GM10248 (cell line): ENCODE data around the gene DDR2.

ENCODE experiments used
- CTCF ChIA-PET: fragments of 300-600 bp; sonication (Branson Sonifier 250); formaldehyde crosslinking; extraction: SDS; loops from one replicate; lab custom pipeline; 2021; ENCODE audit warnings: antibody characterized with exemption; lab: Yijun Ruan, JAX
- POLR2A ChIA-PET: fragments of 350-650 bp; sonication (Branson Sonifier 250); formaldehyde crosslinking; extraction: SDS; loops from one replicate; lab custom pipeline; 2020; ENCODE audit warnings: antibody characterized with exemption; lab: Yijun Ruan, JAX
- DNase-seq: peaks from one replicate; pipeline ENCODE4 v3.0.0; 2012; ENCODE audit errors: extremely low spot score
- CTCF ChIP-seq: IDR thresholded peaks from 2 replicates; pipeline ENCODE4 v1.5.1; 2012; ENCODE audit warnings: mild to moderate bottlenecking, low read depth; ENCODE audit errors: extremely low read depth, missing control alignments, control extremely low read depth

Gene DDR2

GRCh38 chr1:162671664-162672410, 39.6 kb downstream of the DDR2 start:
- no peak for TF ChIP-seq CTCF
- ChIA-PET POLR2A (interaction anchor here (1.1 kb wide), 1 partner anchor 8 kb away, joined by 3 read pairs; no protein-coding TSS in a partner anchor), CTCF (interaction anchor here (1.4 to 3.6 kb wide), 7 partner anchors 9 to 29 kb away, joined by 3 to 12 read pairs (median 4); no protein-coding TSS in a partner anchor)
- no peak for DNase-seq

- CTCF ChIA-PET, result interaction anchor here (1.6 to 3.6 kb wide), 3 partner anchors 8 to 30 kb away, joined by 4 to 12 read pairs (median 8); no protein-coding TSS in a partner anchor
- POLR2A ChIA-PET, result no interaction called here
- TF ChIP-seq CTCF, result no peak
- no peak for DNase-seq
Measured at GRCh38 chr1:162672622-162673260, 40.5 kb downstream of the DDR2 start.

GRCh38 chr1:162674034-162674608, 41.9 kb downstream of the DDR2 start:
- CTCF ChIA-PET, result interaction anchor here (0.8 to 1.3 kb wide), 3 partner anchors 11 to 38 kb away, joined by 3 read pairs; no protein-coding TSS in a partner anchor
- TF ChIP-seq CTCF, result no peak
- DNase-seq, result no peak
- POLR2A ChIA-PET, result no interaction called here

GRCh38 chr1:162676087-162676486, 43.8 kb downstream of the DDR2 start:
- CTCF ChIA-PET, result interaction anchor here (1.1 to 5.4 kb wide), 9 partner anchors 9 to 55 kb away, joined by 3 to 25 read pairs (median 10); partner anchors contain the start of gene DDR2
- no peak for TF ChIP-seq CTCF
- no peak for DNase-seq
- POLR2A ChIA-PET, result no interaction called here

GRCh38 chr1:162676750-162677149, 44.5 kb downstream of the DDR2 start:
- no peak for DNase-seq
- POLR2A ChIA-PET, result no interaction called here
- CTCF ChIA-PET, result interaction anchor here (1.3 to 5.4 kb wide), 10 partner anchors 10 to 63 kb away, joined by 3 to 25 read pairs (median 10); partner anchors contain the start of gene DDR2
- TF ChIP-seq CTCF, result no peak
